GM18499 (cell line): ENCODE measurements around the gene HNRNPM.
A peak's percentile ranks its signal among the peaks of the same experiment; 100 is the strongest.
"Not testable (repeated sequence)": the region's sequence is repeated elsewhere in the genome, so short reads cannot be mapped to it uniquely, and the experiment has no call there.

Source experiments
- ATAC-seq: cut with Tn5 transposase; IDR thresholded peaks from one replicate; pipeline ENCODE4 v1.9.1; 2021; ENCODE audit warnings: moderate number of reproducible peaks; ENCODE audit not compliant: insufficient read depth, unreplicated experiment

The HNRNPM gene

DNA sequence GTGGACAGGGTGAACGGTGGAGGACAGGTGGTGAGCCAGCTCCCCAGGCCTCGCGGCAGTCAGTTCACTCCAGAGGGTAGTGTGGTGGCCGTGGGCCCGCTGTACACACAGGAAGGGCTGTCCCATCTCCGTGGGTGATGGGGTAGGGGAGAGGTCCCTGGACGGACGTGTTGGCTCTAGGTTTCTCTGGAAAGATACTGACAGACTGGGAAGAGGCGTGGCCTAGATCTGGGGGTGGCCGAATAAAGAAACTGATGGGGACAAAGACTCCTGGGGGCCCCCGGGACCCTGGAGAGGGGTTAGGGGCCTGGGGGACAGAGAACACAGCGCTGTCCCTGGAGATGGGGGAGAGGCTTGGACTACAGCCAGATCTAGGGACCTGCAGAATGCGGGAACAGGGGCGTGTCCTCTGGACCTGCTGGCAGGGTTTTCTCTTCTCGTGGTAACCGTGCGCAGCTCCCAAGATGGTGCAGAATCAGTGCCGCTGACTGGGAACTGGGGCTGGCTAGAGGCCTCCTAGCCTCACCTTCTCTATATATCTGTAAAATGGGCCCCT, 61.7 kb downstream of the HNRNPM start:
- ATAC-seq: no peak

DNA sequence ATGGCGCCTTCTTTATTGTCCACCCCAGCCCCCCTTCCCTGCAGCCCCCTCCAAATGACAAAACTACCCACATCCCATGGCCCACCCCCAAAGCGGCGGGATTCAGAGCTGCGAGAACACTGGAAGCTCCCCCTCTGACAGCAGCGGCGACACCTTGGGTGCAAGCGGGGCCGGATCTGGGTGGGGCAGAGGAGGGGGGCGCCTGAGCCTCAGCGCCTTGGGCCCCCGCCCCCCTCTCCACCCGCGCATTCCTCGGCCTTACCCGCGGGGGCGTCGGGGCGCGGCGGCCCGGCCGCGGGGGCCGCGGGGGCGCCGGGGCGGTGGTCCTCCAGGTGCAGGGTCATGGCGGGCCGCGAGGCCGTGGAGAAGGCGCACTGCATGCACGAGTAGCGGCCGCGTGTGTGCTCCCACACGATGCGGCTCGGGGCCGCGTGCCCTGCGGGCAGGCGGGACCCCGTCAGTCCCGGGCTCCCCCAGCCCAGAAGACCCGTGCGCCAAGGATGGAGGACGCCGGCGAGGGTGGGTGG, 65.9 kb downstream of the HNRNPM start:
- no peak for ATAC-seq

DNA sequence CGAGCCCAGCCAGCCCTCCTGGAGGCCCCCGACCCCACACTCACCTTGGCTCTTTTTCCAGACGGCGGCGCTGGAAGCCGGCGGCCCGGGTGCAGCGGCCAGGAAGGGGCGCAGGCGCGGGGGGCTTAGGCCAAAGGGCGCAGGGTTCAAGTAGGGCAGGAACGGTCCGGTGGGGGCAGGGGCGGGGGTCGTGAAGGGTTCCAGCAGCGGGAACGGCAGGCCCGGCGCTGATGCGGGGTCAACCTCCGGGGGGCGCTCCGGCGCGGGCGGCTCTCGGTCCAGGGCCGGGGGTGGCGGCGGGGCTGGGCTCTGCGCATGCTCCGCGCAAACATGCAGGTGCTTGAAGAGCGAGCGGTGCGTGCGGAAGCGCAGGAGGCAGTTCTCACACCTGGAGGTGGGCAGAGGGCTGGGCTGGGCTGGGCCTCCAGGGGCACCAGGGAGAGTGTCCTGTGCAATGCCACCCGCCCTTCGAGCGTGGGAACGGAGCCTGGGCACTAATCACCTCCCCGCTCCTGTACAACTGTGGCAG, 66.9 kb downstream of the HNRNPM start:
- no peak for ATAC-seq

DNA sequence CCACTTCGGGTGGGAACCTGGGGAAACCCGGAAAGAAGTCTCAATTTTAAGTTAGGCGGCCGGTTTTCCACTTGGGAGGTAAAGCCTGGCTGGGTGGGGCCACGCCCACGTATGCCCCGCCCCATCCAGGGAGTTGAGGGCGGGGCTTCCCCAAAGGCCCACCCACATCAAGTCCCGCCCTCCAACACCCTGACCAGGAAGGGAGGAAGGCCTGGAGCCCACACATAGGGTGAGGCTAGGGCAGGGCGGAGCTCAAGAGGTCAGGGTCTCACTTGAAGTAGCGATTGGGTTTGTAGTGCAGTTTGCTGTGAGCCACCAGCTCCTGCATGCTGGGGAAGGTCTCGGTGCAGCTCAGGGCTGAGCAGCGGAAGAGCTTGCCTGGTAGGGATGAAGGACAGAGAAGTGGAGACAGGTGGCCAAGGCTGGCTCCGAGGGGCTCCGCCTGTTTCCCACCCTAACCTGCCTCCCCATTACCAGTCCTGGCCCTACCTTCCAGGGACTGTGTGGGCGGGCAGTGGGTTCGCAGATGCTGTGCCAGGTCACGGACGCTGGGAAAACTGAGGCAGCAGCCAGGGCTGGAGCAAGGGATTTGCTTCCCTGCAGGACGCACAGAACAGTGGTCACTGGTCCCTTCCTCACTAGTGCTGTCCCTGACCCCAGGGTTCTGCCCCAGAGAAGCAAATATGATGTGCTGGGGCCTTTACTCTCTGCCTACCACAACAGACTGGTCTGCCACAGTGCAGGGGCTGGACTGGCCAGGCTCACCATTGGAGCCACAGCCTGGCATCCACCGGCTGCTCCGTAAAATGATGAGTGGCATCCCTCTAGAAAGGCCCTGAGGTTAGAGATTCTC, 67.6 kb downstream of the HNRNPM start:
- no peak for ATAC-seq

DNA sequence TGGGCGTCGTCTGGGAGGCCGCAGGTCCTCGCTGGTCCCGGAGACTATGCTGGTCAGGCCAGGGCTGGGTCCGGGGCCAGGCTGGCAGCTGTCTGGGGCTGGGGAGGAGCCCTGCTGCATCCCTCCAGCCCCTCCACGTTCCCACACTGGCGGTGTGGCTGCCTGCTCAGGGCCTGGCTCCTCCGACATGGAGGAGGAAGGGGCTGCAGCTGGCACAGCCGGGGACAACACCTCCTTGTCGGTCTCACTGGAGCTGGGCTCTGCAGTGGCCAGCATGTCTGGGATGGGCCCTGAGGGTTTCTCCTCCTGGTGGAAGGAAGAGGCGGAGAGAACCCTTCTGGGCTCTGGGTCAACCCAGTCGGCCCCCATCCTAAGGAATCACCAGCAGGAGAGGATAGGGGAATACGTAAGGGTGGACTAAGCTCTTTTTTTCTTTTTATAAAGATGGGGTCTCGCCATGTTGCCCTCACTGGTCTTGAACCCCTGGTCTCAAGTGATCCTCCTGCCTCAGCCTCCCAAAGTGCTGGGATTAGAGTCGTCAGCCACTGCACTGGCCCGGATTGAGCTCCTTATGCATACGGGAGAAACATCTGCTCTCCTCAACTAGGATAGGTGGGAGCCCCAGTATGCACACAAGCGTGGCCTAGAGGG, 68.4 kb downstream of the HNRNPM start:
- ATAC-seq: no peak

DNA sequence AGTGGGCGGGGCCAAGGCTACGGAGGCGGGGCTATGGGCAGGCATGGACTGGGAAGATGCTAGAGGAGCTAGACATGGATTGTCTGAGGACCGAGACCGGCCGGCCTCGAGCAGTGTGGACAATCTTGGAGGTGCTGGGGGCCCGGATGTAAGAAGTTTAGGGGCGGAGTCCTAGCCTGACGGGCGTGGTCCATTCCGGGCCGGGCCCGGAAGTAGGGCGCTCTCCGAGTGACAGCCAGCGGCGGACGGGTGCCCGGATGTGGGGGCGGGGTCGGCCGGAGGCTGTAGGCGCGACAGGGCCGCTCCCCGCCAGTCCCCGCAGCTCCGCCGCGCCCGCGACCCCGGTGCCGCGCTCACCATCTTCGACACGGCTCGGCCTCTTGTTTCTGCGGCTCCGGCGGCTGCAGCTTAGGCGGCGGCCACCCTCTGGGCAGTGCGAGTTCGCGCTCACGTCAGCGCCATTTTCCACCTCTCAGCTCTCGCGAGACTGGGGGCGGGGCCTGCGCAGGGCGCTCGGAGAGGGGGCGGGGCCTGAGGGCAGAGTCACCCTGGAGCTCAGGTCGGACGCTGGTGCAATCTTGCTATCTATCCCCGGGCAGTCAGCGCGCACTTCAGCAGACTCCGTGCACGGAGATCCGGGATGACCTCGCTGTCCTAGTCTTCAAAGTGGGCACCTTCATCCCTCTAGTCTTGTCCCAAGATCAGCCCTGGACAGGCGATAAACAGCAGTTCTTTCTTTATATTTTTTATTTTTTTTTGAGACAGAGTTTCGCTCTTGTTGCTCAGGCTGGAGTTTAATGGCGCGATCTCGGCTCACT, 69.1 kb downstream of the HNRNPM start, which contains the start of gene ZNF414:
Gene ZNF414 (minus strand): TSS at position 481 of the 818 bp plus-strand sequence. CDS start 121 bp downstream, at position 360.
- ATAC-seq: peak; percentile 72

DNA sequence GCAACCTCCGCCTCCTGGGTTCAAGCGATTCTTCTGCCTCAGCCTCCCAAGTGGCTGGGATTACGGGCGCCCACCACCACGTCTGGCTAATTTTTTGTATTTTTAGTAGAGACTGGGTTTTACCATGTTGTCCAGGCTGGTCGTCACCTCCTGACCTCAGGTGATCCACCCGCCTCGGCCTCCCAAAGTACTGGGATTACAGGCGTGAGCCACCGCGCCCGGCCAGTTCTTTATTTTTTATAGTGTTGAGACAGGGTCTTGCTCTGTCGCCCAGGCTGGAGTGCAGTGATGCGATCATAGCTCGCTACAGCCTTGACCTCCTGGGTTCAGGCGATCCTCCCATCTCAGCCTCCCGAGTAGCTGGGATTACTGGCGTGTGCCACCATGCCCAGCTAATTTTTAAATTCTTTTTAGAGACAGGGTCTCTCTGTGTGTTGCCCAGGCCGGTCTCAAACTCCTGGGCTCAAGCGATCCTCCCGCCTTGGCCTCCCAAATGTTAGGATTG, 69.8 kb downstream of the HNRNPM start:
- not testable (repeated sequence) for ATAC-seq

DNA sequence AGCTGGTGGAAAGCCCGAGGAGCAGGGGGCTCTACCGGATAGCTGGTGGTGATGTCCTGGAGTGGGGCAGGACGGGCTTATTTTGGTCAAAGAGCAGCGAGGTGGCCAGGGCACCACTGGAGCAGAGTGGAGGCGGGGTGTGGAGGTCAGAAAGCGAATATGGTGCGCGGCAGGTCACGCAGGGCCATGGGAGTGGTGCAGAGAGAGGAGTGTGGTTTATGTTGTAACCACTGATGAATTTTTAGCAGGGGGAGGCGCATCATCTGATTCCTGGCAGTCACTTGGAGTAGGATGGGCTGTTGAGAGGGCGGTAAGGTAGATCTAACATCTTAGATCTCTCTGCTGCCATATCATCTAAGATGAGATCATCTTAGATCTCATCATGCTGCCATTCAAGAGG, 70.5 kb downstream of the HNRNPM start:
- ATAC-seq: no peak

DNA sequence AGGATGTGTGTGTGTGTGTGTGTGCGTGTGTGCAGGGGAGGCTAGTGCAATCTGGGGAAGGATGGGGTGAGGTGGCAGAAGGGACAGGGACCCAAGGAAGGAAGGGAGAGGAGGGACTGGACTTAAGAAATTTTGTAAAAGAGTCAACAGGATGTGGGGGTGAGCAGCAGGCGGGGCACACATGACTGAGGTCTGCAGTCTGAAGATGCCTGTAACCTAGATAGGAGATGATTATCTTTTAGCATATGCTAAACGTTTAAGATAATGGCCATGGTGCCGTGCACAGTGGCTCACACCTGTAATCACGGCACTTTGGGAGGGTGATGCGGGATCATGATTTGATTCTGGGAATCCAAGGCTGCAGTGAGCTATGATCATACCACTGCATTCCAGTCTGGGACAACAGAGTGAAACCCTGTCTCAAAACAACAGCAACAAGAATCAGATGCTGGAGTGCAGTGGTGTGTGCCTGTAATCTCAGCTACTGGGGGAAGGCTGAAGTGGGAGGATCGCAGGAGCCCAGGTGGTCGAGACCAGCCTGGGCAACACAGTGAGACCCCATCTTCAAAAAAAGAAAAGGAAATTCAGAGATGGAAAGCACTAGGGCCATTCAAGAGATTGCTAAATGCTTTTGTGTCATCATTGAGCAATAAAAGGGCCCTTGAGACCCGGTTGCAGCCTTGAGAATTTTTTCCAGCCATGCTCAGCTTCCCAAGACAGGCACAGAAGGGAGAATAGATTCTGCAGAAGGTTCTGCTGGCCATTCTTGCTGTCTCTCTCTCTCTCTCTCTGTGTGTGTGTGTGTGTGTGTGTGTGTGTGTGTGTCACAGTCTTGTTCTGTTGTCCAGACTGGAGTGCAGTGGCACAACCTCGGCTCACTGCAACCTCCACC, 73.0 kb downstream of the HNRNPM start:
- no peak for ATAC-seq

DNA sequence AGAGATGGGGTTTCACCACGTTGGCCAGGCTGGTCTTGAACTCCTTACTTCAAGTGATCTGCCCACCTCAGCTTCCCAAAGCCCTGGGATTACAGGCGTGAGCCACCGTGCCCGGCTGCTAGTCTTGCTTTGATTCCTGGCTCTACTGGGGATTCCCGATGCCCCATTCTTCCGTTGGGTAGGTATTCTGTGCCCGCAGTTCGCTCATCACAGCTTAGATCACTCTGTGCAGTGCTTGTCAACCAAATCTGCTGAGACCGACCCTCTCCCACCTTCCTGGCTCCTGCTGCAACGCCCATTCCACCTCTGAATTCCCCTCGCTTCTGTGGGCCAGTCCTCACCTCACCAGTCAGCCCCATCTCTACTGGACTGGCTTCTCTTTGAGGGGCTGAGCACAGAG, 73.8 kb downstream of the HNRNPM start:
- ATAC-seq: no peak

DNA sequence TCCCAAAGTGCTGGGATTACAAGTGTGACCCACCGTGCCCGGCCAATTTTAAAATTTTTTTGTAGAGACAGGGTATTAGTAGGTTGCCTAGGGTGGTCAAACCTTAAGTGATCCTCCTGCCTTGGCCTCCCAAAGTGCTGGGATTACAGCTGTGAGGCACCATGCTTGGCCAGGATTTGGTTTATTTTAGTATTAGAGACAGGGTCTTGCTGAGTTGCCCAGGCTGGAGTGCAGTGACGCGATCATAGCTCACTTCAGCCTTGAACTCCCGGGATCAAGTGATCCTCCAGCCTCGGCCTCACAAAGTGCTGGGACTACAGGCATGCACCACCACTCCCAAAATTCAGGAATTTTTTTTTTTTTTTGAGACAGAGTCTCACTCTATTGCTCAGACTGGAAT, 74.6 kb downstream of the HNRNPM start:
- ATAC-seq: no peak

DNA sequence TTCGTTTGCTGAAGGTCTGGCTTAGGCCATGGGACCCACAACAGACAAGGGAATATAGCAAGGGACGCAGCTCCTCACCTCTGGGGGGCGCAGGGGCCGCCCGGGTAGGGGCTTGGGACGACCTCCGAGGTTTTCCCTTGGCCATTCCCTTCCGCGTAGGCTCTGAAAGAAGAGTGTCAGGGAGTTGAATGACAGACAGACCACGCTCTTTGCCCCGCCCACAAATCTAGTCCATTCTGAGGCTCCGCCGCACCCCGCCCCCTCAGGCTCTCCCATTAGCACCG, 80.6 kb downstream of the HNRNPM start:
- ATAC-seq: no peak

DNA sequence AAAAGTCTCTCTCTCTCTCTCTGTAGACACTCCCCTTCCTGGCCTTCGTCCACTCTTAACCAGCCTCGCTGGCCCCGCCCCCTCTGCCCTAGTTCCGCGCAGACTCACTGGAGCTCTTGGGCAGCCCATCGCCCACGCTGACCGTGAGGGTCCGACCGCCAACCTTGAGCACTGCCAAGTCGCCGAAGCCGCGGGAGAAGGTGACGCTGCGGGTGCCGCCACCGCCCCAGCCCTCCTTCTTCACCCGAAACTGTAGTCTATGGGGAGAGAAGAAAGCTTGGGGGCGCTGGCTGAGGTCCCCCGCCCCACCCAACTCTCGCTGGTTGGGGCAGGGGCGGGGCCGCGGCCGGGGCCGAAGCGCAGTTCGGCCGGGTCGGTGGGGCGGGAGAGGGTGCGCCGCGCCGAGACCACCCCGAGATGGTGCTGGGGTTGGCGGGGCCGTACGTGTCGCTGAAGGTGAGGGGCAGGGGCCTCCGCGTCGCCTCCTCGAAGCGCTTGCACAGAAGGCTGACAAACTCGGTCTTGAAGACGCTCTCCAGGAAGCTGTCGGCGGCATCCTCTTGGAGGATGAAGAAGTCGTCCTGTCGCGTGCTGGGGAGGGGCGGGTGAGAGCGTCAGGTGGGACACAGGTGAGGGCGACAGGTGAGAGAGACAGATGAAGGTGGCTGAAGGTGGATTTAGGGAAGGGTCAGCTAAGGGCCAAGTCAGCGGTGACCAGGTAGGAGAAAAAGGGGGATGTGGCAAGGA, 81.7 kb downstream of the HNRNPM start:
- no peak for ATAC-seq

DNA sequence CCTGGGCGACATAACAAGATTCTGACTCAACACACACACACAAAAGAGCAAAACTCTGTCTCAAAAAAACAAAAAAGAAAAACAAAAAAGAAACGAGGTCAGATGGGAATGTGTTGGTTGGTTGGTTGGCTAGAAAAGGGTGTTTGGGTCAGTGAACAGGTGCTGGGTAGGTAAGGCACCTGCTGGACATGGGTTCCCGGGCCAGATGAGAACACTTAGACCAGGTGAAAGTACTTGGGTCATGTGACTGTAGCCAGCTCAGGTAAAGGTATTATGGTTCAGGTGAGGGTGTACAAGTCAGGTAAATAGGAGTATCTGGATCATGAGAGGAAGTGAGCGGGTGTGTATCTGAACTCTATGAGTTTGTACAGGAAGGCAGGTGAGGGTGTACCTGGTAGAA, 83.7 kb downstream of the HNRNPM start:
- no peak for ATAC-seq

DNA sequence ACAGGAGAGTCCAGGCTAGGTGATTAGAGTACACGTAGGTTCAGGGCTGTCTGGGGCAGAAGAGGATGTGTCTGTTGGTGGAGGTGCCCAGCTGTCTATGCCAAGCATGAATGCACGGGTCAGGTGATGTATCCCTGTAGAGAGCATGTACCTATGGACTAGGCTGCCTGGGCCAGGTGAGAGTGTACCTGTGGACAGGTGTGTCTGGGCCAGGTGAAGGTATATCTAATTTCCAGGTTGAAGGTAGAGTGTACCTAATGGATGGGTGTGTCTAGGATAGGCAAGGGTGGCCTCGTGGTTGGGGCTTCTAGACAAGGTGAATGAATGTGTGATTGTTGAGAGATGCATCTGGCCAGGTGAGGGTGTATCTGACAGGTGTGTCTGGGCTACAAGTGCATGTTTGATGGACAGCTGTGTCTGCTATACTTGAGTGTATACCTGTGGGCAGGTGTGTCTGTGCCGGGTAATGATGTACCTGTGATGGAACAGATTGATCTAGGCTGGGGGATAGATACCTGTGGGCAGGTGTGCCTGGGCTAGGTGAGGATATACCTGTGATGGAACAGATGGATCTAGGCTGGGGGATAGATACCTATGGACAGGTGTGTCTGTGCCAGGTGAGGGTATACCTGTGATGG, 84.7 kb downstream of the HNRNPM start:
- no peak for ATAC-seq

DNA sequence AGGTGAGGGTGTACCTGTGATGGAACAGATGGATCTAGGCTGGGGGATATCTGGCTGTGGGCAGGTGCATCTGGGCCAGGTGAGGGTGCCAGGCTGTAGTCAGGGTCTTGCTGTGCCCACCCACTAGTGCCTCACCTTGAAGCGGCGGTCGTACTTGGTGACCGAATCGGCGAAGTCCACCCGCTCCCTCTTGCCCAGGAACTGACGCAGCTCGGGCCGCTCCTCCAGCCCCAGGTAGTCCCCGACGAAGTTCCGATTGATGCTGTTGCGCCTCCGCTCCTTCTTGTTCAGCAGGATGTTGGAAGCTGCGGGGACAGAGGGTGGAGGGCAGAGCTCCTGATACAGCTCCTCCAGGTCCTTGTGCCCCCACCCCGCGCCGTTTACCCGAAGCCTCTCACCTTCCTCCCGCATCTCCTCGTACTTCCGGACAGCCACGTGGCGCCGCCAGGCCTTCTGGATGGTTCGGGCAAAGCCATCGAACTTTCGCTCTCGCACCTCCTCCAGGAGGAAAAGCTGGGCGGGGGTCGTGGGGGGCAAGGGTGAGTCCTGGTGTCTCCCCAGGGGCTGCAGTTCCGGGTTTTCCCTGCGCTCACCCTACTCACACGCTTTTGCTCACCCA, 85.4 kb downstream of the HNRNPM start:
- no peak for ATAC-seq

DNA sequence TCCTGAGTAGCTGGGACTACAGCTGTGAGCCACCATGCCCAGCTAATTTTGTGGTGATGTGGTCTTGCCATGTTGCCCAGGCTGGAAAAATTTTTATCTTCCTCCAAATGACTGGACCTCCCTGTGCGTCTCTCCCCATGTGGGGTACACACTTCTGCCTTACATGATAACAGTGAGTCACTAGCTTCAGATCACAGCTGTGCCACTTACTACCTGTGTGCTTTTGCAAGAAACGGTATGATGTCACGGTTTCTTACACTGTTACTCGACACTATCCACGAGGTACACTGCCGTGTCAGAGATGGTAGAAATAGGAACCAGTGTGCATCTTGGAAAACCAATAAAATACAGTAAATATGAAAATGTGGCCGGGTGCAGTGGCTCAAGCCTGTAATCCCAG, 86.7 kb downstream of the HNRNPM start:
- ATAC-seq: no peak

DNA sequence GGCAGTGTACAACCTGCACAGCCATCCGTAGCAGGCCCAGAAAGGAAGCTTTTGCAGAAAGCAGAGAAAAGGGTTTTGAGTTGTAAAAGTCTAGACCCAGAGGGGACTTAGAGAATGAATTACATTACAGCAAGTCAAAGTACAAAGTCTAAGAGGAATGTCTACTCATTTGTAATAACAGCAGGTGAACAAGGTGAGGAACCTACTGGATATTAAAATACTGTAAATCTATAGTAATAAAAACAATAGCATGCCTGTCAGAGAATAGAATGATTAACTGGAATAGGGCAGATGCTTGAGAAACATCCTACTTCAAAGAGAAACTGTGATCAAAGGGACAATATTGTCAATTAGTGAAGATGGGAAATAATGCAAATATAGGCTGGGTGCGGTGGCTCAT, 87.5 kb downstream of the HNRNPM start:
- no peak for ATAC-seq
